Pons (tissue), 1 donor: Measurements from ENCODE around the gene DDX41.
A peak's percentile ranks its signal among the peaks of the same experiment; 100 is the strongest.

ENCODE experiments used
- DNase-seq: peaks from one replicate; pipeline ENCODE4 v3.0.0-alpha.2; 2016; ENCODE audit warnings: low spot score

The DDX41 gene

DNA sequence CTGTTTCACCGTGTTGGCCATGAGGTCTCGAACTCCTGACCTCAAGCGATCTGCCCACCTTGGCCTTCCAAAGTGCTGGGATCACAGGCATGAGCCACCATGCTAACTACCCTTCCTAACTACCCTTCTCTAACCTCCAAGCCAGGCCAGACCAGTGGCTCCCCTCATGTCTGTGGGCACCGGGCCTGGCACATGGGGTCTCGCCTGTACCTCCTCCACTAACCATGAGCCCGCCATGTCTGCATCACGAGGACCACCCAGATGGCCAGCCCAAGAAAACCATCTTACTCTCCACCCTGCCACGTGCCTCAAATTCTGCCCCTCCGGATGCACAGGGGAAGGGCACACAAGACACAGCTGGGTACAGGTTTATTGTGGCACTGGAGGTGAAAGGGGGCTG lies 33.7 kb downstream of the DDX41 start:
- no peak for DNase-seq

DNA sequence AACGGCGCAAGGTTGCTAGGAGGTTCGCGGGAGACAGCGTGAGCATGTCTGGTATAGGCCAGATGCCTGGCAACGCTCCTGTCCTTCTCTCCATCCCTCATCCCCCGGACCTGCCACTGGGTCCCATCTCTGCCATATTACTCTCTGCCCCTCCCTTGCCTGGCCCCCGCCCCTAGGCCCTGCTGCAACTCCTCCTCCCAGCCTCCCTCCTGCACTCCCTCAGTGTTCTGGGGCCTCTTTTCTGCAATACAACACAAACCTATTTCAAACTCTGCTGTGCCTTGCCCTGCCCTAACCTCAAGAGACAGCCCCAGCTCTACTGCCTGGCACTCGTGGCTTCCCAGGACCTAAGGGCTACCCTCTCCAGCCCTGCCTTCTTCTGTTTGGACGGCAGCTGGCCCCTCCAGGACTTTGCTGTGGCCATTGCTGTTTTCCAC lies 34.4 kb downstream of the DDX41 start:
- no peak for DNase-seq

GRCh38 chr5:177479774-177480173 lies 37.0 kb downstream of the DDX41 start:
- no peak for DNase-seq

DNA sequence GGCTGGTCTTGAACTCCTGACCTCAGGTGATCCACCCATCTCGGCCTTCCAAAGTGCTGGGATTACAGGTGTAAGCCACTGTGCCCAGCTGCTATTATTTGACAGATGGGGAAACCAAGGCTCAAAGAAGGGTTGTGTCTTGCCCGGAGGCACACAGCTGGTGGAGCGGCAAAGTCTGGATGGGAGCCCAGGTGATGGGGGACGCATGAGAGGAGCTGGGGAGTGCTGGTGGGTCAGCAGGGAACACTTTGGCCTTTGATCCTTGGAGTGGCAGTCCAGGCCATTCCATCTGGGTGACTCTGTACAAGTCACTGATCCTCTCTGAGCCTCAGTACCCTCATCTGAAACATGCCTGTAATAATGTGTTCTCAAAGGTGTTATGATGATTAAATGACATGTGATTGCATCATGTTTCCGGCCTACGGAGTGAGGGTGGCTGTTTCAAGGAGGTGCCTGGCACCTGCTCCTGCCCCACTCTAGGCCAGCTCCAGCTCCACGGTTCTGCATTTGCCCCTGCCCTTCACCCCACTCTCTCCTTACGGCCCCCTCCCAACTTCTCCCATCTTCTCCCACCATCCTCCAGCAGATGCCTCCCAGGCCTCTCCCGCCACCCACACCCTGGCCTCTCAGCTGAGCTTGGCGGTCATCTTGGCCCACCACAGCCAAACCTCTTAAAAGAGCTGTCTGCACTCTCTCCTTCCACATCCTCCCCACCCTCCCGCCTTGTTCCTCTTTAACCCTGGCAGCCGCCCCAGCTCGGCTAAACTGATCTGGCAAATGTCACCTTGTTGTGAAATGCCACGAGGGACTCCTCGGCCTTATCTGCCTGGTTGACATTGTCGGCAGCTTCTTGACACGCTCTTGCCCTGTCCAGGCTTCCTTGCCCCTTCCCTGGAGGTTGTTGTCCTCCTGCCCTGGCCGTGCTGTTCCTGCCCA lies 37.8 kb downstream of the DDX41 start:
- peak; percentile 55 for DNase-seq

GRCh38 chr5:177477701-177478477 lies 38.9 kb downstream of the DDX41 start:
- no peak for DNase-seq

DNA sequence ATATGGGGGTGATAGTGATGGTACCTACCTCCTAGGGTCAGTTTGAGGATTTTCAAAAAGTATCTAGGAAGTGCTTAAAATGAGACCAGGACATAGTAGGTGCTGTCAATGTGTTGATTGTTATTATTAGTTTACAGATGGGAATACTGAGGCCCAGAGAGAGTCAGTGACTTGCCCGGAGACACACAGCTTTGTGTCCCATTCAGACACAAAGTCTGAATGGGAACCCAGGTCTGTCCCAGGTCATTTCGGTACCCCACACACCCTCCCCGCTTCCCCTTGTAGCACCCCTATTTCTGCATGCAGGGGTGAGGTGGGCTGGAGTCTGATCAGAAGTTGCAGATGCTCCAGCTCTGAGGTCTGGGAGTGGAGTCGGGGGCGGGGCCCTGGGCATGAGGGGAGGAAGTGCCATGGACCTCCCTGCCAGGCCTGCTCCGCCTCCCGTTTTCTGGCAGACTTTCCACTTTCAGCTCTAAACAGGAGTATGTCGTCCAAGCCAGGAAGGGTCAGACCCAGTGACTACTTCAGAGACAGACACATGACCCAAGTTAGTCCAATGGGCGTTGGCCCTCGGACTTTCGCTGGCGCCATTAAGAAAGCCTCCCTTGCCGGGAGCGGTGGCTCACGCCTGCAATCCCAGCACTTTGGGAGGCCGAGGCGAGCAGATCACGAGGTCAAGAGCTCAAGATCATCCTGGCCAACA lies 40.1 kb downstream of the DDX41 start:
- DNase-seq: no peak

- no peak for DNase-seq
These were observed 41.0 kb downstream of the DDX41 start for GRCh38 chr5:177475563-177476427.

DNA sequence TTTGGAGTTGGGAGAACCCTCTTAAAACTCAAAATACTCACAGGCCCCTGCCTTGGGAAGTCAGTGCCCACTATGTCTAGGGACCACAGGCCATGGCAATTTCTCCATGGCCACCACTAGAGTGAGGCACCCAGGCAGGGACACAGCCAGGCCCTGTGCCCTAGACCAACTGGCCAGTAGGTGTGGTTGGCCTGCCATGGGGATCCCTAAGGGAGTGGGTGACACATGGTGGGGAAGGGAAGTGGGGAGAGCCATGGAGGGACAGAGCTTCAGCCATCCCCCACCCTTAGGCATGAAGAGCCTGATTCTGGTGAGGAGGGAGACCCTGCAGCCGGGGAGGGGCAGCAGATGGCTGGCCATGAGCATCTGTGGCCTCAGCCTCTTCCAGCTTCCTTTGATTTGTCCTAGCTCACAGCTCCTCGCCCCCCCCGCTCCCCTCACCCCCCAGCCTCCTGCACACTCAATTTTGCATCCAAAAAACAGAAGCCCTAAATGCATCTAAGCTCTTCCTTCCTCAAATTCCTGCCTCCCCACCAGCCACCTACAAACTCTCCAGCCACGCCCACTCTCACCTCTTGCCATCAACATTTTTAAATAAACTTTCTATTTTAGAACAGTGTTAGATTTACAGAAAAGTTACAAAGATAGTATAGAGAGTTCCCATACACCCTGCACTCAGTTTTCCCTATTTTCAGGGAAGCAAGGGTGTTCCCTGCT lies 41.8 kb downstream of the DDX41 start:
- no peak for DNase-seq

DNA sequence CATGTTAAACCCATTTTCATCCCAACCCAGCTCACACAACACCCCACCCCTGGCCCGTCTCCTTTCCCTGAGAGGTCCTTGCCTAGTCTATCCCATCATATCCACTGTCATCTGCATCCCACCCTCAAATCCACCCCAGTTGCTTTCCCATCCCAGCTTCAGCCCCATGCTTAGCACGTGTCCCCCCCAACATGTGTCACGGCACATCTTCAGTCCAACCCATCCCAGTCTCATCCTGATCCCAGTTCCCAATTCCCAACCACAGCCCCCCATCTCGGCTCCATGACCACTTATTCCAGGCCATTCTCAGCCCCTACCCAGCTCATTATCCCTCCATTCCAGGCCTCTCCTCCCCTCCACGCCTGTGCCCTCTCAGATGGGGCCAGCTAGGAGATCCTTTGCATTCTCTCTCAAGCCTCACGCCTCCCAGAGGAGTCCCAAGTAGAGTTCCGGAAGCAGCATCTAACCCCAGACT lies 42.7 kb downstream of the DDX41 start:
- DNase-seq: no peak

GRCh38 chr5:177473443-177474001 lies 43.2 kb downstream of the DDX41 start, which contains the start of gene DBN1:
Gene DBN1, minus strand, starts transcription at chr5:177473634. Its CDS starts 113 bp downstream, at chr5:177473521.
- DNase-seq: no peak

DNA sequence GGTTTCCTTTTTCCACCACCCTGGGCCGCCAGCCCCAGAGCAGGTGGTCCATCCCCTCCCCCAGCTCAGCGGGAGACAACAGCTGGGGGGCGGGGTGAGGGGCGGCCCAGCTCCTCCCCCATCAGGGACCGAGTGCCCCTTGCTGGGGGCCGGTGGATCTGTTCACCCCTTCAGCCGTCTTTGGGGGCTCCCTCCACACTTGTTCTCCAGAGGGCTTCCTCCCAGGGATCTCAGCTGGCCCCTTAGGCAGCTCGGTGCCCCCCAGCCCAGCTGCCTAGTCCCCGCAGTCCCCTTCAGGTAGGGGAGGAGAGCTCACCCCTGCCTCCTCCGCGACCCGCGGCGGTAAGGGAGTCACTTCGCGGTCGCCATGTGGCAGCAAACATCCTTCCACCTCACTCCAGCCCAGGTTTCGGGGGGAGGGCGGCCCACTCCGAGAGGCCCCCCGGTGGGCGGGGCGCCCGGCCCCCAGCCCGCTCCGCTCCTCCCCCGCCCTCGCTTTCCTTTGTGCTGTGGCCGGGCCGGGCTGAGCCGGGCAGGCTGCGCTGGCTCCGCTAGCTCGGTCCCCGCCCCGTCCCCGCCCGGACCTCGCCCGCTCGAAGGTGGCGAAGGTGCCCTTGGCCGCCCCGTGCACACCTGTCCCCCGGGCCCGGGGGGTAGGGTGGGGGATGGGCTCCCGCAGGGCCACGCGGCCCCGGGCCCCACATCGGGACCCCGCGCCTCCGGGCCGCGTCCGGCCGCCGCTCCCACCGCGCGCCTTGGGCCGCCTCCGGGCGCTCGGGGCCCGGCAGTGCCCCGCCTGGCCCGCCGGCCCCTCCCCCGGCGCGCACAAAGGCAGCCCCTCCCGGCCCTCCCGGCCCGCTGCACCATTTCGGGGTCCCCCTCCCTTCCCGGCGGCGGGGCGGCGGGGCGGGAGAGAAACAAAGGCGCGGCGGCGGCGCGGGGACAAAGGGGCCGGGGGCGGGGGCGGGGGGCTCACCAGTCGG lies 44.0 kb downstream of the DDX41 start:
- no peak for DNase-seq

DNA sequence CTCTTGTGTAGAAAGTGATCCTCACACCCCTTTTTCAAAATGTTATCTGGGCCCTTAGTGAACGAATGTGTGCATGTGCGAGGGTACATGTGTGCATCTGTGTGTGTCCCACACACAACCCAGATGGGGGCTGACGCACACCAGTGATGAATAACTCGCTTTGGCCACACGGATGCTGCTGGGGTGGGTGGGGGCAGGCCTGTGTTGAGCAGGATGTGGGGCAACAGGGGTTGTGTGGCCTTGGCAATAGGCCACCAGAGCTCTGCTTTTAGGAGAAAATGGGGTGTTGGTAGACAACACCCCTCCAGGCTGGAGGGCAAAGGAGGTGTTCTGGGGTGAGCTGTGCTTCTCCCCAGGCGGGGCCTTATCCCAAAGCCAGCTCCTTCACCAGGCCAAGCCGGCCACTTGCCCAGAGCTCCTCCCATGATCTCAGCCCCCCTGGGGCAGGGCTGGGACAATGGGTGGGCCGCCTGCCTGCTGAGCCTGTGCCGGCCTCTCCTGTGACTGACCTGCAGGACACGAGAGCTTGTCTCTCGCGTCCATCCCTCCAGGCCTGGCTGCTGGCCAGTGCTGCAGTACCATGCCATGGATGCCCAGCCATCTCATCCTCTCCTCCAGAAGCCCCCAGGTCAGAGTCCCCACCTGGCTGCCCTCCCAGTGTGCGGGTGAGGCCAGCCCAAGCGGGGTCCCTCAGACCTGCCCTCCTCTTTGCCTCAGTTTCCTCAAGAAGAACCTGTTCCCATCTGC lies 45.0 kb downstream of the DDX41 start:
- DNase-seq: no peak

DNA sequence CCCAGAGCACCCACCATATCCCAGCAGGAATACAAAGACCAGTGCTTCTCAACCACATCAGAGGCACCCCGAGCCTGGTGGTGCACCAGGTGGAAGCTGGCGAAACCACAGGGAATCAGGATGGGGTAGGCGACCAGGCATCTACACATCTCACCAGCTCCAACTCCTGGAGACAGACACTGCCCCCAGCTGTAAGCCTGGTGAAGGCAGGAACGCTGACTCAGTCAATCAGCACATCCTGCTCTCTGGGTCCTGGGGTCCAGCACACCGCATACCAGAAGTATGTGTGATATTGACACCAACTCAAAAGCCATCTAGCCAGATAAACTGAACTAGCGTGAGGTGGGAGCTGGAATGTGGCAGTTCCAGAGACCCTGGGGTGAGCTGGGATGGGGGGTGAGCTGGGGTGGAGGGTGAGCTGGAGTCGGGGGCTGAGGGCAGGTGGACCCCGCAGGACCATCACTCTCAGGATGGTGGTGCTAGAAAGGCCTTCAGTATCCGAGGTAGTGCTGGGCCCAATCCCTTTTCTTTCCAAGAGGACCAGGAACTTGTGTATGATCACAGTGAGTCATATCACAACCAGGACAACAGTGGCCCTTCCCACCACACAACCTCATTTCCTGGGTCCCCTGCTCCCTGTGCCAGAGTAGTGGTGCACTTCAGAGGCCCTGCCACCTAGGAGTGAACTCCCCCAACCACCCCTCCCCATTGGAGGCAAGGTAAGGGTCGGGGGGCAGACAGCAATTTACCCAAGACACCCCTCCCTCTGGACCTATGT lies 45.8 kb downstream of the DDX41 start:
- DNase-seq: no peak

DNA sequence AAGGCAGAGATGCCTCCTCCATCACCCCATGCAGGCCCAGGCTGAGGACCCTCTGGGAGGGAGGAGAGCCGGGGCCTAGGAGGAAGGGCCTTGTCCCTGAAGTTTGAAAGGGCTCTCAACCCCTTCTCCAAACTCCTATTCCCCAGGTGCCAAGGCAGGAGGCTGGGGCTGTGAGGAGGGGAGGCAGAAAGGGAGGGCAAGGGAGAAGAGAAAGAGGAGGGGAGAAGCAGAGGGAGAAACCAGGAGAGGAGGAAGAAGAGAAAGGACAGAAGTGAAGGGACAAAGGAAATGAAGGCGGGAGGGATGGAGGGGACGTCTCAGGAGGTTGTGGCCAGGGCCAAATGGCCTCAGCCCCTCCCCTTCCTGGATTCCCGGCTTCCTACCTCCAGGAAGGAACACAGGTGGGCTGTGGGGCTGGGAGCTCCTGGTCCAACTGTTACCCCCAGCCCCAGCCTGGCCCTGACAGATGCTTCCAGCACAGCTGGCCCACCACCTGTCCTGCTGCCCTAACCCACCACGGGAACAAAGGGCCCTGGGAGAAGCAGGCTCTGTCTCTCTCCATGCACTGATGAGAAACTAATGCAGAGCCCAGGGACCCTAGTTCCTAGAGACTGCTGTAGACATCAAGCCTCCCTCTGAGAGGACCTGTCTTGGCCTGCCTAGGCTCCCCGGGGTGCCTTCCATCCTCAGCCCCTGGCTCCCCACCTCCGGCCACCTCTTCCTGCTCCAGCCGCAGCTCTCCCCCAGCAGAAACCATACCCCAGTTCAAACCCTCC lies 46.8 kb downstream of the DDX41 start:
- no peak for DNase-seq

DNA sequence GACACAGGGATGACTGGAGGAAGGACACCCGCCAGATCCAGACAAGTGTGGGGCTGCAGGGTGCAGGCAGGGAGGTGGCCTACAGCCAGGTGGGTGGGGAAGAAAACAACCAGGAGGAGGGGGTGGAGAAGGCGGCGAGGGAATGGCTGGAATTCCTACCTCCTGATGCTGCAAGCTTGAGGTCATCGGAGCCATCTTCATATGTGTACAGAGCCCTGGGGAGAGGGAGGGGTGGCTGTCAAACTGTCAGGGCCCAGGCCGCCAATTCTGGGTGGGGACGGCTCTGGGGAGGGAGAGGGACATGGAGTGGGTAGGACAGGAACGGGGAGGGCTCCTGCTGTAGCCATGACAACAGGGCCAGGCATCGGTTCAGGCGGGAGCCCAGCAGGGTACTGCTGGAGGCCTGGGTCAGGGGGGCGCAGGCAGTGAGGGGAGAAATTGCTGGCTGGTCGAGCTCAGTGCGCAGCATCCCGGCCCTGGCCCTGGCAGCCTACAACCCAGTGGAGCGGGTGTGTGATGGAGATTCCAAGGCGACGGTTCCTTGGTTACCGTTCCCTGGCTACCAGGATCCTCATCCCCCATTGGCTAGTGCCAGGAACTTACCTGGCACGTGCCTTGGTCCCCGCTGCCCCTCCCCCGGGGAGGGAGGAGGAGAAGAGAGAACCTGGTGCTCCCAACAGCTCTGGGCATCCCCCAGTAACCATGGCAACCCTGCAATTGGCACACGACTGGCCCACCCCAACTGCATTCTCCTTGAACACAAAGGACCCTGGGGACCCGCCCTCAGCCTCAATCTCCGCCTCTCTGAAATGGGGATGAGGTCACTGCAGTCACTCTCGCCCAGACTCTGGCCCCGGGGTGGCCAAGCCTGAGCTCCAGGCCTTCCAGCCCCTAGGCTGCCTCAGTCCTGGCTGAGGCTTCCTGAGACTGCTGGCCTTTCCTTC lies 47.8 kb downstream of the DDX41 start:
- no peak for DNase-seq

- no peak for DNase-seq
These were observed 48.5 kb downstream of the DDX41 start for GRCh38 chr5:177468329-177468684.
